VCaP (cell line): ENCODE results near the gene OR6C4.
"Not testable (repeated sequence)": the region's sequence is repeated elsewhere in the genome, so short reads cannot be mapped to it uniquely, and the experiment has no call there.

Experiments used
- H3K27ac ChIP-seq: fragments of 450-650 bp; 2 replicates; pipeline ENCODE4 v1.5.1; 2017
- CTCF ChIP-seq: fragments of 450-650 bp; conservative IDR thresholded peaks from 2 replicates; pipeline ENCODE4 v1.5.1; 2017; ENCODE audit warnings: mild to moderate bottlenecking, moderate library complexity

Gene OR6C4

DNA sequence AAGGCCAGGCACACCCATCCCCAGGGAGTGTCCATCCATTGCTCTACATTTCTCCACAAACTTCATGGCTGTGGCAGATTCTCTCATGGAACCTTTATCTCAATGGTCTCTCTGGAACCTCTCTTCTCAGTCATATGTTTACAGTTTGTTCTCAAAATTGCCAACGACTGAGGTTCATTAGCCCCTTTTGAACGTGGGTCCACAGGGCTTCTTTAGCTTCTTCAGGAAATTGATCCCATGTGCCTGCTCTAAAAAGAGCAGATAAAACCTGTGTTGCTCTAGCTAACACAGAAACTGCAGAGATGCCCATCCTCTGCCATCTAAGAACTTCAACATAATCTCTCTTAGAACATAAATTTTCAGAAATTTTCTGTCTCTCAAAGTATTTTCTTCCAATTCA is at the start of gene OR6C4:
Gene OR6C4 (plus strand): TSS at position 301 of the 400 bp plus-strand sequence. CDS start 1,625 bp downstream, outside the sequence.
- no peak within 1 kb of the TSS for H3K27ac ChIP-seq
- no peak for TF ChIP-seq CTCF

DNA sequence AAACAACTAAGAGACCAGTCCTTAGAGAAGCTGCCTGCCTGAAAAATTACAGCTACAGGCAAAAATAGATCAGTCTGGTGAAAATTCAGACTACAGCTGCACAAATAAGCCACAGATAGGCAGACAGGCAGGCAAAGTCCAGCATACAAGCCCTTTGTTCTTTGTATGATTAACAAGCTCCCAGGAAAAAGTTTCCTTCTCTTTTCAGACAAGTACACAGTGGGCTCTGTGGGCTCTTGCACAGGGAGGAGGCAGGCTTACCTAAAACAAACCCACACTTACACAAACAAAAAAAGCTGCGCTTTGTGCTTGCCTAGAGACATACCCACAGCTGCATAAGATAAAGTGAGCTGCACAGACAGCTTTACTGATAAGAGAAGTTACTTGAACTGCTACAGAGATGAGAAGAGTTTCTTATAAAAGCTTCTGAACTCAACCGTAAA is 49.6 kb upstream of the OR6C4 start:
- TF ChIP-seq CTCF: no peak
- H3K27ac ChIP-seq: no peak overlapping the region

DNA sequence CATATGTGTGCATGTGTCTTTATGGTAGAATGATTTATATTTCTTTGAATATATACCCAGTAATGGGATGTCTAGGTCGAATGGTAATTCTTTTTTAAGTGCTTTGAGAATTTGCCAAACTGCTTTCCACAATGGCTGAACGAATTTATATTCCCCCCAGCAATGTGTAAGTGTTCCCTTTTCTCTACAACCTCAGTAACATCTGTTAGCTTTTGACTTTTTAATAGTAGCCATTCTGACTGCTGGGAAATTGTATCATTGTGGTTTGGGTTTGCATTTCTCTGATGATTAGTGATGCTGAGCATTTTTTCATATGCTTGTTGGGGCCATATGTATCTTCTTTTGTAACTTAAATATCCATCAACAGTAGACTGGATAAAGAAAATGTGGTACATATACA is 47.8 kb upstream of the OR6C4 start:
- TF ChIP-seq CTCF: no peak
- H3K27ac ChIP-seq: no peak overlapping the region

DNA sequence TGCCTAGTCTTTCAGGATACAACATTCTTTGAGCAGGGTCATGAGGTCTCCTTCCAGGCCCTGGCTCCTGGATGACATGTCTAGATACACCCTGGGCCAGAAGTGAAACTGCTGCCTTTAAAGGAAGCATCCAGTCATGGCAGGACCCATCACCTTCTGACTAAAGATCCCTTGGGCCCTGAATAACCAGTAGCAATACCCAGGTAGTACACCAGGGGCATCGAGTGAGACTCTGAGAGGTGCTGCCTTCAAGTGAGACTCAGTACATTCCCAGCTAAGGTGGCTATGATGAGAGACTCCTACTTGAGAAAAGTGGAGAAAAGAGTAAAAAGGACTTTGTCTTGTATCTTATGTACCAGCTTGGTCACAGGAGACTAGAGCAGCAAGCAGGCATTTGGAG is 33.7 kb upstream of the OR6C4 start:
- no peak overlapping the region for H3K27ac ChIP-seq
- TF ChIP-seq CTCF: no peak

GRCh38 chr12:55516391-55516790 is 33.0 kb upstream of the OR6C4 start:
- no peak overlapping the region for H3K27ac ChIP-seq
- TF ChIP-seq CTCF: no peak

GRCh38 chr12:55548235-55548634 is 1.2 kb upstream of the OR6C4 start:
- not testable (repeated sequence) for H3K27ac ChIP-seq

DNA sequence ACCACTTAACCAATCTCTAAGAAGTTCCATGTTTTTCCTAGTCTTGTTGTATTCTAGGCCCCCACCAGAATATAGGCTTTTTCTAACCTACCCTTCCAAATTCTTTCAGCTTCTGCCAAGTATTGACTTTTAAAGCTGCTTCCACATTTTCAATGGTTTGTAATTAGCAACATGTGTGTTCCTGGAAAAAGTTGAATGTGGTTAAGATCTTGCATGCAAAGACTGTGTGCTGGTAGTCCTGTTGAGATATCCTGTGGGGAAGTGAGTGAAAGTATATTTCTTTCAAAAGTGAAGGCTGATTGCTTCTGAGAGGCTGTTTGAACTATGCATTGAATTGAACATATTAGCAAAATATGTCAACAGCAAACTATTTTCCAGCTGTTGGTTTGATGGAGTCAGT is 646 bp upstream of the OR6C4 start:
- TF ChIP-seq CTCF: no peak
- no peak overlapping the region for H3K27ac ChIP-seq

DNA sequence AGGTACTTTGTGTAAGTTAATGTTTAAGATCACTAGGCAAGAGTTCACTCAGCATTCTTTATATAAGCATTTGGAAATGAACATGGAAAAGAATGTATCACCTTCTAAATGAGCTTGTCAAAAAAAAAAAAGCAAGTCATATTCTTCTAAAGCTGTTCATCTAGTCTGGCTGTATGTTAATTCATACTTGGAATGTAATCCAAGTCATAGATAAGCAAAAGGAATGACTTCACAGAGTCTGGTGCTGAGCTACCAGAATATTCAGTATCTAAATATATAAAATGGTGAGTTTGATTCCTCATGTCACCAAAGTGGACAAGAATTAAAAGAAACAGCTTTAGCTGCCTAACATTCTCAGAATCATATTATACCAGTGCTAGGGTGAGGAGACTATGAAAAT is 4.9 kb downstream of the OR6C4 start:
- no peak overlapping the region for H3K27ac ChIP-seq
- TF ChIP-seq CTCF: no peak

- not testable (repeated sequence) for H3K27ac ChIP-seq
These were observed 20.7 kb downstream of the OR6C4 start for GRCh38 chr12:55570060-55570459.

GRCh38 chr12:55570689-55571088 is 21.3 kb downstream of the OR6C4 start:
- not testable (repeated sequence) for H3K27ac ChIP-seq
